ENCODE measurements around the gene TTC34.

DNA sequence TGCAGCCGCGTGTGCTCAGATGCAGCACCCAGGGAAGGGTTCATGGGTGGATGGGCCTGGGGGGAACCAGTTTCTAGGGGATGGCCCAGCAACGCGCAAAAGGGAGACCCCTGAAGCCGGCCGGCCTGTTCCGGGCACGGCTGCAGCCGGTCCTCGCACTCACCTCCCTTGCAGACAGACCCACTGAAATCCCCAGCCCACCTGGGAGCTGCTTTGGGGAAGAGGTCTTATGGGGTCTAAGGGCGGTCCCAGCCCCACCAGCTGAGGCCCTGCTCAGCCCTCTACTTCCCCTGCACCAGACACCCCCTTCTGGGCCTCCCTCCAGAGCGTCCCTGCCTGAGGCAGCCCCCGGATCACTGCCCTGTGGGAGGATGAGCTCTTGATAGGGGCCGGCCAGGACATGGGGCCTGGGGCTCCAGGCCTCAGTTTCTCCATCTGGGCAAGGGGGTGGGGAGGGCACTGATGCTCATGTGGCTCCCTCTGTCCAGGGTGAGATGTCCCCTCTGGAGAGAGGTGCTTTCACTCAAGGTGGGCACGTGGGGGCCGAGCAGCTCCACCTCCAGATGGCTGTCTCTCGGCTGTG, 20.0 kb upstream of the TTC34 start:
- no peak for TF ChIP-seq SALL2 (CRISPR knock-in tag; IDR thresholded peaks at IDR 0.05)
- TF ChIP-seq YY1 (IDR thresholded peaks at IDR 0.05; ENCODE audit: insufficient read depth, insufficient replicate concordance, low read depth, low read length): no peak

Data from HepG2 (cell line).